GM12801 (cell line): Measurements from ENCODE around the gene CFAP61.

Experiments
- CTCF ChIP-seq: IDR thresholded peaks from one replicate; pipeline ENCODE4 v1.5.1; 2011; ENCODE audit warnings: control low read depth; ENCODE audit not compliant: insufficient read length; ENCODE audit errors: extremely low read depth

The CFAP61 gene

GRCh38 chr20:20229595-20229994 is 177.3 kb downstream of the CFAP61 start:
- no peak for TF ChIP-seq CTCF

GRCh38 chr20:20230741-20231140 is 178.4 kb downstream of the CFAP61 start:
- TF ChIP-seq CTCF = no peak

- TF ChIP-seq CTCF = no peak
Measured at GRCh38 chr20:20231528-20232298, 179.4 kb downstream of the CFAP61 start.

- no peak for TF ChIP-seq CTCF
Measured at GRCh38 chr20:20233041-20233514, 180.7 kb downstream of the CFAP61 start.

GRCh38 chr20:20235681-20236080 is 183.3 kb downstream of the CFAP61 start:
- TF ChIP-seq CTCF = no peak

- TF ChIP-seq CTCF = no peak
Measured at GRCh38 chr20:20237093-20237959, 185.0 kb downstream of the CFAP61 start.

GRCh38 chr20:20241976-20242375 is 189.6 kb downstream of the CFAP61 start:
- no peak for TF ChIP-seq CTCF
